ENCODE results near the gene SORCS2. TPM values are rescaled to one million over a fixed set of nuclear protein-coding genes. Genes with fewer than 3 reads are reported as not detected.

SORCS2 gene
- total RNA-seq, 1 experiment from 2014 or later = not detected

- BruUV-seq (replicated peaks) = no TSS peak
- Mint-ChIP-seq H3K4me1 (ENCODE audit: insufficient read depth, unreplicated experiment) (no peaks in the 10 kb centered on the region), H3K27me3 (ENCODE audit: insufficient read depth, unreplicated experiment) (peaks cover 10% of the 10 kb centered on the region), H3K4me3 (ENCODE audit: unreplicated experiment) (no peak overlapping the region), H3K27ac (ENCODE audit: low read depth, unreplicated experiment) (no peak overlapping the region), H3K9me3 (ENCODE audit: unreplicated experiment) (peaks cover 12% of the 10 kb centered on the region), H3K36me3 (ENCODE audit: insufficient read depth, unreplicated experiment) (no peaks in the 10 kb centered on the region)
- TF ChIP-seq CTCF (IDR thresholded peaks at IDR 0.05; ENCODE audit: unreplicated experiment) = no peak
- ChIA-PET CTCF (interaction anchor here (0.6 to 1.9 kb wide), 4 partner anchors 80 to 694 kb away, joined by 3 to 4 read pairs (median 3); no protein-coding TSS in a partner anchor), POLR2A (no interaction called here)
- DNase-seq (ENCODE audit: unreplicated experiment) = no peak
- intact Hi-C loops (cut with micrococcal nuclease) = loop anchor here (2.0 to 5.0 kb wide), 2 partner anchors 80 to 264 kb away; no protein-coding TSS in a partner anchor
Observed at GRCh38 chr4:7722766-7723387, 530.5 kb downstream of the SORCS2 start.

- TF ChIP-seq CTCF (IDR thresholded peaks at IDR 0.05; ENCODE audit: unreplicated experiment) = no peak
- Mint-ChIP-seq H3K36me3 (ENCODE audit: insufficient read depth, unreplicated experiment) (no peaks in the 10 kb centered on the region), H3K4me3 (ENCODE audit: unreplicated experiment) (no peak overlapping the region), H3K9me3 (ENCODE audit: unreplicated experiment) (peaks cover 12% of the 10 kb centered on the region), H3K27ac (ENCODE audit: low read depth, unreplicated experiment) (no peak overlapping the region), H3K4me1 (ENCODE audit: insufficient read depth, unreplicated experiment) (no peaks in the 10 kb centered on the region), H3K27me3 (ENCODE audit: insufficient read depth, unreplicated experiment) (peaks cover 10% of the 10 kb centered on the region)
- DNase-seq (ENCODE audit: unreplicated experiment) = no peak
- BruUV-seq (replicated peaks) = no TSS peak
- ChIA-PET CTCF (interaction anchor here (1.9 kb wide), 1 partner anchor 261 kb away, joined by 4 read pairs; no protein-coding TSS in a partner anchor), POLR2A (no interaction called here)
- intact Hi-C loops (cut with micrococcal nuclease) = loop anchor here (2.0 to 5.0 kb wide), 2 partner anchors 79 to 264 kb away; no protein-coding TSS in a partner anchor
Observed at GRCh38 chr4:7723625-7724024, 531.3 kb downstream of the SORCS2 start.

GRCh38 chr4:7725951-7726350 is 533.6 kb downstream of the SORCS2 start:
- intact Hi-C loops (cut with micrococcal nuclease) = no loop called here
- POLR2A ChIA-PET = no interaction called here
- no peak overlapping the region for H3K4me3 Mint-ChIP-seq (ENCODE audit: unreplicated experiment)
- H3K27ac Mint-ChIP-seq (ENCODE audit: low read depth, unreplicated experiment) = peak overlapping the region; percentile 54
- H3K36me3 Mint-ChIP-seq (ENCODE audit: insufficient read depth, unreplicated experiment) = no peaks in the 10 kb centered on the region
- peaks cover 12% of the 10 kb centered on the region for H3K9me3 Mint-ChIP-seq (ENCODE audit: unreplicated experiment)
- peaks cover 20% of the 10 kb centered on the region for H3K27me3 Mint-ChIP-seq (ENCODE audit: insufficient read depth, unreplicated experiment)
- H3K4me1 Mint-ChIP-seq (ENCODE audit: insufficient read depth, unreplicated experiment) = no peaks in the 10 kb centered on the region
- BruUV-seq (replicated peaks) = no TSS peak
- no peak for TF ChIP-seq CTCF (IDR thresholded peaks at IDR 0.05; ENCODE audit: unreplicated experiment)
- CTCF ChIA-PET = interaction anchor here (0.6 kb wide), 1 partner anchor 538 kb away, joined by 3 read pairs; no protein-coding TSS in a partner anchor
- peak; percentile 49 for DNase-seq (ENCODE audit: unreplicated experiment)

GRCh38 chr4:7726665-7727413 is 534.5 kb downstream of the SORCS2 start:
- DNase-seq (ENCODE audit: unreplicated experiment) = no peak
- POLR2A ChIA-PET = no interaction called here
- no peaks in the 10 kb centered on the region for H3K36me3 Mint-ChIP-seq (ENCODE audit: insufficient read depth, unreplicated experiment)
- peaks cover 12% of the 10 kb centered on the region for H3K9me3 Mint-ChIP-seq (ENCODE audit: unreplicated experiment)
- intact Hi-C loops (cut with micrococcal nuclease) = no loop called here
- CTCF ChIA-PET = no interaction called here
- no TSS peak for BruUV-seq (replicated peaks)
- TF ChIP-seq CTCF (IDR thresholded peaks at IDR 0.05; ENCODE audit: unreplicated experiment) = no peak
- H3K4me1 Mint-ChIP-seq (ENCODE audit: insufficient read depth, unreplicated experiment) = no peaks in the 10 kb centered on the region
- peaks cover 29% of the 10 kb centered on the region for H3K27me3 Mint-ChIP-seq (ENCODE audit: insufficient read depth, unreplicated experiment)
- H3K4me3 Mint-ChIP-seq (ENCODE audit: unreplicated experiment) = no peak overlapping the region
- H3K27ac Mint-ChIP-seq (ENCODE audit: low read depth, unreplicated experiment) = no peak overlapping the region

Data from MCF 10A (cell line).